HG03558 (cell line): ENCODE data around the gene IPO5.
"Not testable (repeated sequence)": the region's sequence is repeated elsewhere in the genome, so short reads cannot be mapped to it uniquely, and the experiment has no call there.

Experiments used
- ATAC-seq: cut with Tn5 transposase; IDR thresholded peaks from one replicate; pipeline ENCODE4 v1.9.1; 2021; ENCODE audit warnings: moderate number of reproducible peaks; ENCODE audit not compliant: unreplicated experiment; ENCODE audit errors: extremely low read depth

IPO5 gene

DNA sequence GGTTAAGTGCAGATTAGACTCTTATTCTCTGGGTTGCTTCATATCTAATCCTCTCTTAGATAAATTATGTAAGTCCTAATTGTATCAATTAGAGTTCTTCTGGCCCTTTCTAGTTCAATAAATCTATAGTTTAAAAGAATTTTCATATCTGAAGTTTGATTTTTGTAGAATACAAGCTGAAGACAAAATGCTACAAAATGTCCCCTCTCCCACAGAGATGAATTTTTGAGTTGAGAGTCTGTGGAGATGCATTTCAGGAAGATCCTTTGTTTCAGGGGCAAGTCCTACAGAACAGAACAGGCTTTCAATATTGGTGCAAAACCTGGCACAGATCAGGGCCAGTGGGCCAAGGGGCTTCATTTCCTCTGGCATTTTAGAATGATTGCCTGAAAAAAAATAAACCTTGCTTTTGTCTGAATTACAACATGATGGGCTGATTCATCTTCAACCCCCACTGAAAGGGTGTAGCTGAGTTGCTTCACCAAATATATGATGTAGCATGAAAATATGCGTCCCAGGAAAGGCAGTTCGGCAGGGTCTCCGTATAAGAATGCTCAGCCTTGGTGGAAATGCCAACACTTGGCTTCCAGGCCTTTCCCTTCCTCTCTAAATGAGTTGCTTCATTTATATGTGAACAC, 6.4 kb upstream of the IPO5 start:
- ATAC-seq: no peak

- no peak for ATAC-seq
Observed at GRCh38 chr13:97948041-97948440, 5.4 kb upstream of the IPO5 start.

DNA sequence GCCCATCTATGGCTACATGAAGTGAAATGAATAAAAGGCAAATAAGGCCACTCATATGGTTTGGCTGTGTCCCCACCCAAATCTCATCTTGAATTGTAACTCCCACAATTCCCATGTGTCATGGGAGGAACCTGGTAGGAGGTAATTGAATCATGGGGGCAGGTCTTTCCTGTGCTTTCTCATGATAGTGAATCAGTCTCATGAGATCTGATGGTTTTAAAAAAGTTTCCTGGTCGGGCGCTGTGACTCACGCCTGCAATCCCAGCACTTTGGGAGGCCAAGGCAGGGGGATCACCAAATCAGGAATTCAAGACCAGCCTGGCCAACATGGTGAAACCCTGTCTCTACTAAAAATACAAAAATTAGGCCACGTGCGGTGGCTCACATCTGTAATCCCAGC, 4.2 kb upstream of the IPO5 start:
- ATAC-seq: not testable (repeated sequence)

DNA sequence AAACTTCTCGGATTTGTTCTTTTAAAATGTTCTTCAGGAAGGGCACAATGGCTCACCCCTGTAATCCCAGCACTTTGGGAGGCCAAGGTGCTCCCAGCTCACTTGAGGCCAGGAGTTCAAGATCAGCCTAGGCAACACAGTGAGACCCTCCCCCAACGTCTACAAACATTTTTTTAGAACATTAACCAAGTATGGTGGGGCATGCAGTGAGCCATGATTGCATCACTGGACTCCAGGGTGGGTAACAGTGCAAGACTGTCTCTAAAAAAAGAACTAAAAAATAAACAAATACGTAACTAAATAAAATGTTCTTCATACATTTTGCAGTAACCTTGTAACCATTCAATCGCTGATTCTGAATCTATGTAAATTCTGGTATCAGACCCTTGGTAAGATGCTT, 2.1 kb upstream of the IPO5 start:
- ATAC-seq: no peak

GRCh38 chr13:97952831-97953230, 644 bp upstream of the IPO5 start:
- peak; percentile 68 for ATAC-seq

GRCh38 chr13:97961340-97961739, 7.9 kb downstream of the IPO5 start:
- ATAC-seq: no peak

GRCh38 chr13:97962887-97963286, 9.4 kb downstream of the IPO5 start:
- no peak for ATAC-seq

- ATAC-seq: no peak
Observed at GRCh38 chr13:97967226-97967625, 13.8 kb downstream of the IPO5 start.

GRCh38 chr13:97967948-97968347, 14.5 kb downstream of the IPO5 start:
- no peak for ATAC-seq

DNA sequence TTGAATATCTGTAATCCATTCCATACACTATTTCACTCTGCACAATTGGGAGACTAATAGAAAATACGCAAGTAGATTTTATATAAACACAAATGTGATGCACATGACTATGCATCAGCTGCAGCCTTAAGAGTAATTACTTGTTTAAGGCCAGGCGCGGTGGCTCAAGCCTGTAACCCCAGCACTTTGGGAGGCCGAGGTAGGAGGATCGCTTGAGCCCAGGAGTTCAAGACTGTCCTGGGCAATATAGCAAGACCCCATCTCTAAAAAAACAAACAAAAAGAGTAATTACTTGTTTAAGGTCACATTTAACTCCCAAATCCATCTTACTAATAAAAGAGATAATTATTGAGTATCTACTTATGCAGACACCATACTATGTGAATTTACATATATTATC, 18.0 kb downstream of the IPO5 start:
- ATAC-seq: no peak

DNA sequence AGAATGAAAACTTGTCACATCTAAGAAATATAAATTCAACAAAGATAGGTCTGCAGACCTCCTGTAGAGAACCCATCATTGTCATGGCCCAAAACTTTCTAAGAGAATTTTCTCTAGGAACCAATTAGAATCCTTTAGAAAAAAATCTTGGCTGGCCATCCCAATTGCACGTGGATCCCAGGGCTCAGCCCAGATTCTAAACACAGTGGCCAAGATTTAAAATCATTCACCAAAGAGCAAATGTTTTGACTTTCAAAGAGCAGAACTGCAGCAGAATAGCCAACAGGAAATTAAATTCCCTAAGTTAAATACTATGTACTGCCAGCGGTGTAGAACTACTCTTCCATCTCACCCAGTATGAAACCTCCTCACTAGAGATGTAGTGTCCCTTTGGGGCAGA, 21.3 kb downstream of the IPO5 start:
- no peak for ATAC-seq

DNA sequence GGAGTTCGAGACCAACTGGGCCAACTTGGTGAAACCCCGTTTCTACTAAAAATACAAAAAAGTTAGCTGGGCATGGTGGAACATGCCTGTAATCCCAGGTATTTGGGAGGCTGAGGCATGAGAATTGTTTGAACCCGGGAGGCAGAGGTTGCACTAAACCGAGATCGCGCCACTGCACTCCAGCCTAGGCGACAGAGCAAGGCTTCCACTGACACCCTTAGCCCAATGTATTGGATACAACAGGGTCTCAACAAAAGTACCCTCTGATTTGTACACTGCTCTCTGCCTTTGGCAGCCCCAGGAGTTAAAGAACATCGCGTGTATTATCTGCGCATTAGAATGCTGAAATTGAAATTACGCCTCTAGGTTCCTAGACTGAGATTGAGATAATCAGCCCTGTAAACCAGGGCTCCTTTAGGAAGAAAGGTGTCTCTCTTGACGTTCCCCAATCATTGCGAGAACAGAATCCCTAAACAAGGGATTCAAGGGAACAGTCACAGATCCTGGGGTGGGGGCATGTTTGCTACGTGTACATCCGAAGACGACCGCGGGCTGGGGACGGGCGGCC, 21.9 kb downstream of the IPO5 start:
- no peak for ATAC-seq

GRCh38 chr13:97975848-97976609, 22.6 kb downstream of the IPO5 start:
- peak; percentile 83 for ATAC-seq

DNA sequence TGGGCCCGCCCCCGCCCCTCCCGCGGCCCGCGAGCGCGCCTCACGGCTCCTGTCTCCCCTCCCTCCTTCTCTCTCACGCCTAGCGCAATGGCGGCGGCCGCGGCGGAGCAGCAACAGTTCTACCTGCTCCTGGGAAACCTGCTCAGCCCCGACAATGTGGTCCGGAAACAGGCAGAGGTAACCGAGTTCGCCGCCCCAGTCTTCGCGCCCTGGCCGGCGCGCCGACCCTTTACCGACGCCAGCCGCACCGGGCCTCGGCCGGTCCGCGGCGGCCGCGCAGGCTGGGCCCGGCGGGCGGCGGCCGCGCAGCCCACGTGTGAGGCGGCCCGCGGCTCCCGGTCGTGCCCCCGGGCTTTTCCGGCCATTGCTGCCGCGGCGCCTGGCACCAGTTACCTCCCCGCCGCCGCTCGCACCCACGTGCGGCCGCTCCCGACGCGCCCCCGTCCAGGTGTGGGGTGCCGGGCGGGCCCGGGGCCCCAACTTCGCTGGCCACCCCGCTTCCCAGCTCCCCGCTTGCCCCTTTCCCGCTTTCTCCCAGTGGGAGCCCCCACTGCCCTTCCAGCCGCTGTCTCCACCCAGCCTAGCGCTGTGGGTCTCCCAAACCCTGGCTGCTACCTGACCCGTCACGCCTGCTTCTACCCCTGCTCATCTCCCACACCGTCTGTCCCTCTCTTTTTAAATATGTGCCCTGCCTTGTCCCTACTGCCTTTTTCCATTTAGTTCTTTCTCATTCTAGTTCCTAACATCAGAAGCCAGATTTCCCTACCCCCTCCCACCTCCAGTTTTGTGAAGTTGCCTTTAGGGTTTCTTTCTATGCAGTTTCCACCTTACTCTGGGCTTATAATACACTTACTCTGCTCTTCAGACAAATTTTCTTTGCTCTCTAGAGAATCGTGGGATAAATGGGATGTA, 23.4 kb downstream of the IPO5 start:
- no peak for ATAC-seq

GRCh38 chr13:97977982-97978381, 24.5 kb downstream of the IPO5 start:
- ATAC-seq: no peak

GRCh38 chr13:97978651-97979050, 25.2 kb downstream of the IPO5 start:
- no peak for ATAC-seq

DNA sequence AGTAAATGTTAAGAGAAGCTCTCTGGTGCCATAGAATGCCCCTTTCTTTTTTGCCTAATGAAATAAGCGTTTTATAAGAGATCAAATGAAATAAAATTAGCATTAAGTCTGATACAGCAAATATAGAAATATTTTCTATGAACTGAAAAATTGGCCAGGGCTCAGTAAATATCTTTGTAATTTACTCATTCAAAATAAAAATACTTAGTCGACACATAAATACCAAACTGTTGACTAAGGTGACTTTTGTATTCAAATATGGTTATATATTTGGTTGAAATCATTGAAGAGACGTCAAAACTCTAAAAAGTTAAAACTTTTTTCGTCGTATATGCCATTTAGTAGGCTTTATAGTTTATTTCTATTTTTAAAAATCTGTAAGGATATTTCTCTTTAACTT, 25.6 kb downstream of the IPO5 start:
- no peak for ATAC-seq

- no peak for ATAC-seq
Observed at GRCh38 chr13:97979556-97979955, 26.1 kb downstream of the IPO5 start.

- ATAC-seq: no peak
Observed at GRCh38 chr13:97982286-97982685, 28.8 kb downstream of the IPO5 start.

DNA sequence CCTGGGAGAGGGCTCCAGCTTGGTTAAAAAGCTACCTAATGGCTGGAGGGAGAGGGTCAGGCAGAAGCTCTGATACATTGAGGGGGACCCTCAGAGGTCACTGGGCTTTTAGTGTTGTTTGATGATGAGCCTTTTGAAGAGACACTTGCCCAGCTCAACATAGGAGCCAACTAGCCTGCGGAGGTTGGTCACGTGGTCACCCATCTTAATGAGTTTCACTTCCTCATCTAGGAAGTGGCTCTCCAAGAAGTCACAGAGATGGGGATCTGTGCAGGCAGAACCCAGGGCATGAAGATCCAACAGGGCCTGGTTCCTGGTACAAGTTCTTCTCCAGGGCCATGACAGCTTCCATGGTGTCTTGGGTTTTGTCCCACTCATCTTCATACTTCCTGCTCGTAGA, 33.4 kb downstream of the IPO5 start:
- ATAC-seq: no peak

GRCh38 chr13:97999653-98000052, 46.2 kb downstream of the IPO5 start:
- ATAC-seq: no peak
